Gastroesophageal sphincter (tissue), 4 donors: ENCODE measurements around the gene USP32. TPM values are rescaled to one million over a fixed set of nuclear protein-coding genes. Genes with fewer than 3 reads are reported as not detected.
"Not testable (repeated sequence)": the region's sequence is repeated elsewhere in the genome, so short reads cannot be mapped to it uniquely, and the experiment has no call there.

Experiments
- ATAC-seq: fragments of 150-250 bp; one replicate; pipeline ENCODE4 v1.9.1; 2016; ENCODE audit warnings: mild to moderate bottlenecking, moderate library complexity
- H3K27ac ChIP-seq, 4 donors: fragments of 200-600 bp; sonication (generic) in 3 of 4; 1 replicate in 3 of 4; 2 replicates in 1 of 4; pipeline ENCODE4 v1.5.1; 2016 to 2019
- H3K27me3 ChIP-seq: fragments of 200-600 bp; sonication (generic); one replicate; pipeline ENCODE4 v1.5.1; 2019
- H3K36me3 ChIP-seq, 2 donors: fragments of 200-600 bp; sonication (generic); one replicate each; pipeline ENCODE4 v1.5.1; 2019; ENCODE audit warnings: control low read depth in 1 of 2
- H3K4me1 ChIP-seq, 3 donors: fragments of 200-600 bp; sonication (generic); 1 replicate in 2 of 3; 2 replicates in 1 of 3; pipeline ENCODE4 v1.5.1; 2016 to 2019; ENCODE audit warnings: control low read depth in 2 of 3
- H3K4me3 ChIP-seq, 2 donors: fragments of 200-600 bp; sonication (generic); one replicate each; pipeline ENCODE4 v1.5.1; 2019; ENCODE audit warnings: mild to moderate bottlenecking in 1 of 2, moderate library complexity in 1 of 2
- H3K9me3 ChIP-seq, 3 donors: fragments of 200-600 bp; sonication (generic); one replicate each; pipeline ENCODE4 v1.5.1; 2017 to 2019; ENCODE audit warnings: control low read depth in 2 of 3
- EP300 ChIP-seq: sonication (generic); formaldehyde crosslinking; IDR thresholded peaks from one replicate; pipeline ENCODE4 v1.6.1; 2017; ENCODE audit warnings: antibody characterized with exemption, mild to moderate bottlenecking
- POLR2A ChIP-seq, 2 donors: fragments of 450-650 bp; IDR thresholded peaks; one replicate each; pipeline ENCODE4 v1.6.1; 2017; ENCODE audit warnings: antibody characterized with exemption in 2 of 2, mild to moderate bottlenecking in 2 of 2, moderate library complexity in 1 of 2
- POLR2AphosphoS5 ChIP-seq: sonication (generic); formaldehyde crosslinking; IDR thresholded peaks from one replicate; pipeline ENCODE4 v1.6.1; 2017; ENCODE audit warnings: antibody characterized with exemption
- WGBS, 2 donors: methylation state at CpG; one replicate each; pipeline ENCODE4 v1.1.5; 2018; ENCODE audit warnings: low coverage in 1 of 2; 5-methylcytosine and 5-hydroxymethylcytosine counted together
- total RNA-seq, 4 donors: library from RNA; depleted of rRNA; stranded (reverse); fragments of >200 nt; gene quantifications; one replicate each; pipeline ENCODE4 v1.1.0, GENCODE V29; 2016
- TF ChIP-seq, protein P1 (sequence below), 4 experiments: fragments of 200-600 bp in 2 of 4; fragments of 450-650 bp in 2 of 4; sonication (generic) in 1 of 4; IDR thresholded peaks; one replicate each; pipeline ENCODE4 v1.5.1; 2017 to 2019; ENCODE audit warnings: antibody characterized with exemption in 4 of 4, mild to moderate bottlenecking in 2 of 4, moderate library complexity in 2 of 4

Gene USP32
- total RNA-seq, 4 donors from 2014 or later, result 44.1 to 55.5 (median 51.4) TPM

DNA sequence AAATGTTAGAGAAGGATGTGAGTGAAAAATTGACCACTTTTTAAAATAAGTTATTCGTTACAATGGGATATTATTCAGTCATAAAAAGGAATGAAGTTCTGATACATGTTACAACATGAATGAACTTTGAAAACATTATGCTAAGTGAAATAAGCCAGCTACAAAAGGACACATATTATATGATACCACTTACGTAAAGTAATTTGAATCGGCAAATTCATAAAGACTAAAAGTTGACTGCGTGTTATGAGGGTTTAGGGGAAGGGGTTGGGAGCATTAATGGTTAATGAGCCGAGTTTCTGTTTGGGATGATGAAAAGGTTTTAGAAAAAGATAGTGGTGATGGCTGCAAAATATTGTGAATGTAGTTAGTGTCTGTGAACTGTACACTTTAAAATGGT, 73.1 kb downstream of the USP32 start:
- H3K27me3 ChIP-seq, result no peaks in the 10 kb centered on the region
- H3K9me3 ChIP-seq, result no peaks in the 10 kb centered on the region
- ATAC-seq, result no peak
- H3K4me1 ChIP-seq, result peaks cover 0 to 7% (median 0%) of the 10 kb centered on the region in 3 donors
- no peaks in the 10 kb centered on the region for H3K36me3 ChIP-seq
- no peak overlapping the region for H3K4me3 ChIP-seq
- H3K27ac ChIP-seq, result no peak overlapping the region
- WGBS, 2 donors, result 90 to 95% methylated on average over 5 of the region's 5 CpGs
- TF ChIP-seq POLR2AphosphoS5 (no peak), POLR2A (IDR thresholded peaks at IDR 0.05) (no peak), EP300 (no peak)
- TF ChIP-seq, protein P1, sequence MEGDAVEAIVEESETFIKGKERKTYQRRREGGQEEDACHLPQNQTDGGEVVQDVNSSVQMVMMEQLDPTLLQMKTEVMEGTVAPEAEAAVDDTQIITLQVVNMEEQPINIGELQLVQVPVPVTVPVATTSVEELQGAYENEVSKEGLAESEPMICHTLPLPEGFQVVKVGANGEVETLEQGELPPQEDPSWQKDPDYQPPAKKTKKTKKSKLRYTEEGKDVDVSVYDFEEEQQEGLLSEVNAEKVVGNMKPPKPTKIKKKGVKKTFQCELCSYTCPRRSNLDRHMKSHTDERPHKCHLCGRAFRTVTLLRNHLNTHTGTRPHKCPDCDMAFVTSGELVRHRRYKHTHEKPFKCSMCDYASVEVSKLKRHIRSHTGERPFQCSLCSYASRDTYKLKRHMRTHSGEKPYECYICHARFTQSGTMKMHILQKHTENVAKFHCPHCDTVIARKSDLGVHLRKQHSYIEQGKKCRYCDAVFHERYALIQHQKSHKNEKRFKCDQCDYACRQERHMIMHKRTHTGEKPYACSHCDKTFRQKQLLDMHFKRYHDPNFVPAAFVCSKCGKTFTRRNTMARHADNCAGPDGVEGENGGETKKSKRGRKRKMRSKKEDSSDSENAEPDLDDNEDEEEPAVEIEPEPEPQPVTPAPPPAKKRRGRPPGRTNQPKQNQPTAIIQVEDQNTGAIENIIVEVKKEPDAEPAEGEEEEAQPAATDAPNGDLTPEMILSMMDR (IDR thresholded peaks at IDR 0.05), result no peak

DNA sequence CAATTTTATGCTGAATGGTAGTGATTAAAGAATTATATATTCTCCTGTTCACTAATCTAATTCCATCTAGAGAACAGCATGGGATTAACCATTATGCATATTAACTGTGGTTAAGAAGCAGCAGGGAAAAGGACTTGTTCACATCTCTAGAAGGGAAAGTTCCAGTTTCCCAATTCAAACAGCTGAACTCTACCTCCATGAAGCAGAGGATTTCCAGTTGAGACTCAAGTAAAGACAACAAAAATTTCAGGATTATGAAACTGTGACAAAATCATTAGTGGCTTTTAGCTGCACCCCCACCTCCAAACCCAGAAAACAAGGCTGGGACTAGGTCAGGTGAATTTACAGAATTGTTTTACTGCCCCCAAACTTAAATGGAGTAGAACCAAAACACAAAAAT, 73.6 kb downstream of the USP32 start:
- no peaks in the 10 kb centered on the region for H3K9me3 ChIP-seq
- TF ChIP-seq POLR2AphosphoS5 (no peak), POLR2A (IDR thresholded peaks at IDR 0.05) (no peak), EP300 (no peak)
- TF ChIP-seq, protein P1 (IDR thresholded peaks at IDR 0.05), result no peak
- ATAC-seq, result no peak
- no peak overlapping the region for H3K27ac ChIP-seq
- H3K4me1 ChIP-seq, result peaks cover 0 to 10% (median 0%) of the 10 kb centered on the region in 3 donors
- H3K4me3 ChIP-seq, result no peak overlapping the region
- no peaks in the 10 kb centered on the region for H3K36me3 ChIP-seq
- H3K27me3 ChIP-seq, result no peaks in the 10 kb centered on the region

DNA sequence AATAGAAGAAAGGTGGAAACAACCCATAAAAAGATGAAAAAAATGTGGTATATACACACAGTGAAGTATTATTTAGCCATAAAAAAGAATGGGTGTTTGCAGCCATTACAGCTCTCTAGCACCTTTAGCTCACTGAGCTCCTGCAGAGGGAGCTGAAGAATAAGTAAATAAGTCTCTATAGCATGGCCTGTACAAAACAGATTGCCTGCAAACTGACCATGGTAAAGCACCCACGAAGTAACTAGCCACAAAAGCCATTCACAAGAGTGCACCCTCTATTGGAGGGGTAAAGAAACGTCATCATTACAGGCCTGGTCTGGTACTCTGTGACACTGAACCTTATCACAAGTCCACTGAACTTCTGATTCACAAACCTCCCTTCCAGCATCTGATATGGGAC, 76.3 kb downstream of the USP32 start:
- 79% methylated on average over 2 of the region's 2 CpGs; no CpG with 5 or more reads in 1 of the 2 donors for WGBS, 2 donors
- Histone ChIP-seq H3K27ac (no peak overlapping the region), H3K9me3 (no peaks in the 10 kb centered on the region), H3K36me3 (no peaks in the 10 kb centered on the region), H3K4me3 (no peak overlapping the region), H3K27me3 (no peaks in the 10 kb centered on the region), H3K4me1 (peaks cover 0 to 21% (median 3%) of the 10 kb centered on the region in 3 donors)
- no peak for ATAC-seq
- TF ChIP-seq POLR2A (IDR thresholded peaks at IDR 0.05) (no peak), POLR2AphosphoS5 (no peak), EP300 (no peak)
- TF ChIP-seq, protein P1 (IDR thresholded peaks at IDR 0.05), result no peak

DNA sequence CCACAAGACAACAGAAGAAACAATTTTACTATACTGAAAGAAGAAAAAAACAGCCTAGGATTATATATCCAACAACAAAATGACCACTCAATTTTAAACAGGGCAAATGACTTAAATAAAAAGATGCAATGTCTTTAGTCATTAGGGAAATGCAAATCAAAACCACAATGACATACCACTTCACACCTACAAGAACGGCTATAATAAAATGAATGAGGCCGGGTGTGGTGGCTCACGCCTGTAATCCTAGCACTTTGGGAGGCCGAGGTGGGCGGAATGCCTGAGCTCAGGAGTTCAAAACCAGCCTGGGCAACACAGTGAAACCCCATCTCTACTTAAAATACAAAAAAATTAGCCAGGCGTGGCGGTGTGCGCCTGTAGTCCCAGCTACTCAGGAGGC, 77.0 kb downstream of the USP32 start:
- 91 to 93% methylated on average over 3 to 6 of the region's 8 CpGs for WGBS, 2 donors
- not testable (repeated sequence) for ATAC-seq, H3K9me3 ChIP-seq, H3K36me3 ChIP-seq, H3K27me3 ChIP-seq, H3K27ac ChIP-seq, H3K4me3 ChIP-seq
- H3K4me1 ChIP-seq, result peaks cover 0 to 21% (median 3%) of the 10 kb centered on the region in 3 donors

DNA sequence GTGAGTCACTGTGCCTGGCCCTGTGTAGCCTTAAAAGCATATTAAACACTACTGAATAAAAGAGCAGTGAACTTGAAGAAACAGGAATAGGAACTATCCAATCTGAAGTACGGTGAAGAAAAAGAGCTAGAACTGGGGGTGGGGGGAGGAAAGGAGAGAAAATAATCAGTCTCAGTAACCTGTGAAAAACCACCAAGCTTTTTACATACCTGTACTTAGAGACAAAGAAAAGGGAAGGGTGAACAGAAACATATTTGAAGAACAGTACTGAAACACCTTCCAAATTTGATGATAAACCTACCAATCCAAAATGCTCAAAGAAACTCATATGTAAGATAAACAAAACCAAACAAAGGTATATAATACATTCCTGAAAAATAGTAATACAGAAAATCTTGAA, 77.5 kb downstream of the USP32 start:
- TF ChIP-seq POLR2A (IDR thresholded peaks at IDR 0.05), result no peak
- no peak for TF ChIP-seq EP300
- TF ChIP-seq POLR2AphosphoS5, result no peak
- TF ChIP-seq, protein P1 (IDR thresholded peaks at IDR 0.05), result no peak
- H3K4me1 ChIP-seq, result peaks cover 0 to 21% (median 3%) of the 10 kb centered on the region in 3 donors
- ATAC-seq, result no peak

More for the DNA sequence above, 77.5 kb downstream of the USP32 start:
- WGBS, 2 donors, result 80 to 100% methylated on average over 1 of the region's 1 CpG
- Histone ChIP-seq H3K36me3 (no peaks in the 10 kb centered on the region), H3K9me3 (no peaks in the 10 kb centered on the region), H3K27ac (no peak overlapping the region), H3K4me3 (no peak overlapping the region), H3K27me3 (no peaks in the 10 kb centered on the region)
